ENCODE results near the gene H2AZ1. TPM values are rescaled to one million over a fixed set of nuclear protein-coding genes. Genes with fewer than 3 reads are reported as not detected.

H2AZ1 gene
- total RNA-seq, 1 experiment from 2014 or later: 298 TPM

- intact Hi-C loops (cut with micrococcal nuclease): no loop called here
- CTCF ChIA-PET: interaction anchor here (0.6 kb wide), 2 partner anchors 49 to 110 kb away, joined by 3 read pairs; no protein-coding TSS in a partner anchor
- H3K27me3 Mint-ChIP-seq (ENCODE audit: insufficient read depth, unreplicated experiment): no peaks in the 10 kb centered on the region
- H3K4me3 Mint-ChIP-seq (ENCODE audit: unreplicated experiment): no peak overlapping the region
- H3K9me3 Mint-ChIP-seq (ENCODE audit: unreplicated experiment): no peaks in the 10 kb centered on the region
- BruUV-seq (replicated peaks): no TSS peak
- H3K4me1 Mint-ChIP-seq (ENCODE audit: insufficient read depth, unreplicated experiment): no peaks in the 10 kb centered on the region
- peaks cover 63% of the 10 kb centered on the region for H3K36me3 Mint-ChIP-seq (ENCODE audit: insufficient read depth, unreplicated experiment)
- no peak for TF ChIP-seq CTCF (IDR thresholded peaks at IDR 0.05; ENCODE audit: unreplicated experiment)
- DNase-seq (ENCODE audit: unreplicated experiment): no peak
- no peak overlapping the region for H3K27ac Mint-ChIP-seq (ENCODE audit: low read depth, unreplicated experiment)
- POLR2A ChIA-PET: no interaction called here
Measured at GRCh38 chr4:99918656-99919055, 31.4 kb downstream of the H2AZ1 start.

GRCh38 chr4:99917575-99917974 is 32.5 kb downstream of the H2AZ1 start:
- Mint-ChIP-seq H3K9me3 (ENCODE audit: unreplicated experiment) (no peaks in the 10 kb centered on the region), H3K4me3 (ENCODE audit: unreplicated experiment) (no peak overlapping the region), H3K27ac (ENCODE audit: low read depth, unreplicated experiment) (no peak overlapping the region), H3K27me3 (ENCODE audit: insufficient read depth, unreplicated experiment) (no peaks in the 10 kb centered on the region), H3K4me1 (ENCODE audit: insufficient read depth, unreplicated experiment) (no peaks in the 10 kb centered on the region), H3K36me3 (ENCODE audit: insufficient read depth, unreplicated experiment) (peaks cover 58% of the 10 kb centered on the region)
- TF ChIP-seq CTCF (IDR thresholded peaks at IDR 0.05; ENCODE audit: unreplicated experiment): no peak
- no peak for DNase-seq (ENCODE audit: unreplicated experiment)
- ChIA-PET CTCF (no interaction called here), POLR2A (interaction anchor here (1.2 kb wide), 1 partner anchor 24 kb away, joined by 3 read pairs; no protein-coding TSS in a partner anchor)
- no TSS peak for BruUV-seq (replicated peaks)
- intact Hi-C loops (cut with micrococcal nuclease): no loop called here

GRCh38 chr4:99915449-99915848 is 34.6 kb downstream of the H2AZ1 start:
- H3K36me3 Mint-ChIP-seq (ENCODE audit: insufficient read depth, unreplicated experiment): peaks cover 50% of the 10 kb centered on the region
- intact Hi-C loops (cut with micrococcal nuclease): no loop called here
- H3K4me1 Mint-ChIP-seq (ENCODE audit: insufficient read depth, unreplicated experiment): no peaks in the 10 kb centered on the region
- no peak for DNase-seq (ENCODE audit: unreplicated experiment)
- POLR2A ChIA-PET: no interaction called here
- TF ChIP-seq CTCF (IDR thresholded peaks at IDR 0.05; ENCODE audit: unreplicated experiment): no peak
- no TSS peak for BruUV-seq (replicated peaks)
- CTCF ChIA-PET: interaction anchor here (0.6 kb wide), 1 partner anchor 13 kb away, joined by 3 read pairs; no protein-coding TSS in a partner anchor
- H3K9me3 Mint-ChIP-seq (ENCODE audit: unreplicated experiment): no peaks in the 10 kb centered on the region
- no peak overlapping the region for H3K4me3 Mint-ChIP-seq (ENCODE audit: unreplicated experiment)
- H3K27ac Mint-ChIP-seq (ENCODE audit: low read depth, unreplicated experiment): no peak overlapping the region
- no peaks in the 10 kb centered on the region for H3K27me3 Mint-ChIP-seq (ENCODE audit: insufficient read depth, unreplicated experiment)

Other genes with a start within 250 kb of the H2AZ1 start
- gene DAPP1, start 133.4 kb downstream of the H2AZ1 start, total RNA-seq (2022): 17.6 and 24.7 TPM in 2 replicates
- gene LAMTOR3, start 55.8 kb downstream of the H2AZ1 start, total RNA-seq (2022): 33.5 and 35.9 TPM in 2 replicates
- gene DNAJB14, start 3.7 kb downstream of the H2AZ1 start, total RNA-seq (2022): 50.2 and 54.5 TPM in 2 replicates
- gene DDIT4L, start 240.2 kb upstream of the H2AZ1 start, total RNA-seq (2022): 0.22 and 0.23 TPM in 2 replicates

Data from MCF 10A (cell line).